Spleen (tissue), 7 donors: Measurements from ENCODE around the gene KLF12.

ENCODE experiments used
- POLR2A ChIP-seq, 3 donors: fragments of 450-650 bp; IDR thresholded peaks; one replicate each; pipeline ENCODE4 v1.5.1; 2017; ENCODE audit warnings: antibody characterized with exemption in 3 of 3, mild to moderate bottlenecking in 1 of 3
- POLR2AphosphoS5 ChIP-seq, 3 donors: sonication (generic); formaldehyde crosslinking; IDR thresholded peaks; one replicate each; pipeline ENCODE4 v1.5.1; 2017; ENCODE audit warnings: antibody characterized with exemption in 3 of 3
- TF ChIP-seq, protein P1 (sequence below), 11 experiments: fragments of 200-600 bp in 7 of 11; fragments of 450-650 bp in 4 of 11; sonication (generic) in 4 of 11; IDR thresholded peaks in 8 of 11; conservative IDR thresholded peaks in 3 of 11; 1 replicate in 7 of 11; 2 replicates in 4 of 11; pipeline versions ENCODE4 v1.4.0 to v1.8.0; 2016 to 2021; ENCODE audit warnings: antibody characterized with exemption in 11 of 11, inconsistent platforms in 4 of 11, mild to moderate bottlenecking in 1 of 11
- donor health status: DM: no; HTN: no; CAD: no; lungs with moderate emphysema.
- donor health status: DM: no; HTN: no; CAD: no.
- donor health status: DM: no; HTN: no; CAD: no.

DNA sequence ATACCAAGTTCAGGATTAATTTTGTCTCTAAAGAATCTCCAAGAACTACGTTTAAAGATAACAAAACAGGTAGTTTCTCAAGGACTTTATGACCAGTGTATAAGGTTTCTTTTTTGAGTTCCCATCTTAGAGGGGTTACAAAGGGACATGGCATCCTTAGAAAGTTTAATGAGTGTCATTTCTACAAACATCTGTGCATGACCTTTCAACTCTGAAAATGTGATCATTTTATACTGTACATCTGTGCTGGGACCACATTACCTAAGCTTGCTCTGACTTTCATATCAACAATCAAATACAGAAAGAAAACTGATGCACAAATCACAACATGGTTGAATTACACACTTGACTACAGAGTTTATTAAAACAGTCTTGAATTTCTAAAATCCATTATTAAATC lies 37.1 kb downstream of the KLF12 start:
- no peak for TF ChIP-seq POLR2AphosphoS5 (IDR thresholded peaks at IDR 0.05)
- TF ChIP-seq, protein P1, sequence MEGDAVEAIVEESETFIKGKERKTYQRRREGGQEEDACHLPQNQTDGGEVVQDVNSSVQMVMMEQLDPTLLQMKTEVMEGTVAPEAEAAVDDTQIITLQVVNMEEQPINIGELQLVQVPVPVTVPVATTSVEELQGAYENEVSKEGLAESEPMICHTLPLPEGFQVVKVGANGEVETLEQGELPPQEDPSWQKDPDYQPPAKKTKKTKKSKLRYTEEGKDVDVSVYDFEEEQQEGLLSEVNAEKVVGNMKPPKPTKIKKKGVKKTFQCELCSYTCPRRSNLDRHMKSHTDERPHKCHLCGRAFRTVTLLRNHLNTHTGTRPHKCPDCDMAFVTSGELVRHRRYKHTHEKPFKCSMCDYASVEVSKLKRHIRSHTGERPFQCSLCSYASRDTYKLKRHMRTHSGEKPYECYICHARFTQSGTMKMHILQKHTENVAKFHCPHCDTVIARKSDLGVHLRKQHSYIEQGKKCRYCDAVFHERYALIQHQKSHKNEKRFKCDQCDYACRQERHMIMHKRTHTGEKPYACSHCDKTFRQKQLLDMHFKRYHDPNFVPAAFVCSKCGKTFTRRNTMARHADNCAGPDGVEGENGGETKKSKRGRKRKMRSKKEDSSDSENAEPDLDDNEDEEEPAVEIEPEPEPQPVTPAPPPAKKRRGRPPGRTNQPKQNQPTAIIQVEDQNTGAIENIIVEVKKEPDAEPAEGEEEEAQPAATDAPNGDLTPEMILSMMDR (IDR thresholded peaks at IDR 0.05 in 8 of 11, conservative IDR thresholded peaks at IDR 0.05 in 3 of 11), result no peak
- no peak for TF ChIP-seq POLR2A (IDR thresholded peaks at IDR 0.05)
